ENCODE data around the gene FAF1. TPM values are rescaled to one million over a fixed set of nuclear protein-coding genes. Genes with fewer than 3 reads are reported as not detected.
"Not testable (repeated sequence)": the region's sequence is repeated elsewhere in the genome, so short reads cannot be mapped to it uniquely, and the experiment has no call there.

FAF1 gene
- total RNA-seq, 2 experiments from 2014 or later = 42.3 to 114 TPM

DNA sequence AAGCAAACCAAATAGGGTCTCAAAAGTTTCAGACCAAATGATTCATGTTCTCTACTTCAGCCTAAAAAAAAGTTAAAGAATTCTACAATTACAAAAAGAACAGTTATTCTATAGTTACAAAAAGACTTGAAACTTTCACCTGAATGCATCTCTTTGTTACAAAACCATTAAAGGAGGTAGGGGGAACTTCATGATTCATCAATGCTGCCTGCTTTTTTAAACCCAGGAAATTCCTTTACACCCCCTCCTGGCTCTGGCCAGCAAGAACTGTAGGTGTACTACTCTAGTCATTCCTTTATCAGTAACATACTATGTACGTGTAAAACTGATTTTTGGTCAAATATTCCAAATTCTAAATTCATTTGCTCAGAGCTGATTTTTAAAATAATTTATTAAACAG is 5.0 kb downstream of the FAF1 start:
- POLR2A ChIA-PET = no interaction called here
- TF ChIP-seq CTCF (conservative IDR thresholded peaks at IDR 0.05; ENCODE audit: low read length) (no peak), EZH2phosphoT487 (IDR thresholded peaks at IDR 0.05; ENCODE audit: borderline replicate concordance, low read depth, low read length) (no peak)
- Histone ChIP-seq H3K4me3 (ENCODE audit: low read depth, low read length, poor library complexity, severe bottlenecking) (no peak overlapping the region), H3K9me2 (ENCODE audit: insufficient read depth, low read length) (no peaks in the 10 kb centered on the region), H3K79me2 (ENCODE audit: insufficient read depth, low read depth, low read length) (peaks cover 85% of the 10 kb centered on the region), H3K36me3 (ENCODE audit: insufficient read depth, low read length) (peaks cover 60% of the 10 kb centered on the region), H3K9me3 (ENCODE audit: low read length) (no peaks in the 10 kb centered on the region), H3K4me1 (ENCODE audit: insufficient read depth, low read length, poor library complexity, severe bottlenecking) (peaks cover 24% of the 10 kb centered on the region), H4K20me1 (ENCODE audit: insufficient read depth, low read length) (peaks cover 12% of the 10 kb centered on the region), H3K27ac (ENCODE audit: low read depth, low read length, poor library complexity, severe bottlenecking) (no peak overlapping the region), H2AFZ (ENCODE audit: low read length) (no peak overlapping the region), H3K4me2 (ENCODE audit: low read length) (peak overlapping the region; percentile 28; the same call in 1 of the 2 replicates)
- no peak for DNase-seq (ENCODE audit: low spot score)
- intact Hi-C loops (cut with micrococcal nuclease; ENCODE audit: unreplicated experiment) = no loop called here
- CTCF ChIA-PET (ENCODE audit: unreplicated experiment) = no interaction called here
- BruUV-seq (replicated peaks) = no TSS peak

DNA sequence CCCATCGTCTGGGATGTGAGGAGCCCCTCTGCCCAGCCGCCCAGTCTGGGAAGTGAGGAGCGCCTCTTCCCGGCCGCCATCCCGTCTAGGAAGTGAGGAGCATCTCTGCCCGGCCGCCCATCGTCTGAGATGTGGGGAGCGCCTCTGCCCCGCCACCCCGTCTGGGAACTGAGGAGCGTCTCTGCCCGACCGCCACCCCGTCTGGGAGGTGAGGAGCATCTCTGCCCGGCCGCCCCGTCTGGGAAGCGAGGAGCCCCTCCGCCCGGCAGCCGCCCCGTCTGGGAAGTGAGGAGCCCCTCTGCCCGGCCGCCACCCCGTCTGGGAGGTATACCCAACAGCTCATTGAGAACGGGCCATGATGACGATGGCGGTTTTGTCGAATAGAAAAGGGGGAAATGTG is 7.5 kb downstream of the FAF1 start:
- POLR2A ChIA-PET; H2AFZ ChIP-seq (ENCODE audit: low read length); CTCF ChIA-PET (ENCODE audit: unreplicated experiment); intact Hi-C loops (cut with micrococcal nuclease; ENCODE audit: unreplicated experiment); H3K4me3 ChIP-seq (ENCODE audit: low read depth, low read length, poor library complexity, severe bottlenecking); H3K27ac ChIP-seq (ENCODE audit: low read depth, low read length, poor library complexity, severe bottlenecking); H3K9me3 ChIP-seq (ENCODE audit: low read length); H3K9me2 ChIP-seq (ENCODE audit: insufficient read depth, low read length); BruUV-seq (replicated peaks); H3K4me2 ChIP-seq (ENCODE audit: low read length); DNase-seq (ENCODE audit: low spot score): not testable (repeated sequence)
- H3K4me1 ChIP-seq (ENCODE audit: insufficient read depth, low read length, poor library complexity, severe bottlenecking) = peaks cover 19% of the 10 kb centered on the region
- H4K20me1 ChIP-seq (ENCODE audit: insufficient read depth, low read length) = peaks cover 16% of the 10 kb centered on the region
- H3K79me2 ChIP-seq (ENCODE audit: insufficient read depth, low read depth, low read length) = peaks cover 89% of the 10 kb centered on the region
- H3K36me3 ChIP-seq (ENCODE audit: insufficient read depth, low read length) = peaks cover 75% of the 10 kb centered on the region

GRCh38 chr1:50950396-50950795 is 9.7 kb downstream of the FAF1 start:
- Histone ChIP-seq H3K9me2 (ENCODE audit: insufficient read depth, low read length) (no peaks in the 10 kb centered on the region), H3K4me3 (ENCODE audit: low read depth, low read length, poor library complexity, severe bottlenecking) (no peak overlapping the region), H3K79me2 (ENCODE audit: insufficient read depth, low read depth, low read length) (peaks cover 89% of the 10 kb centered on the region), H3K36me3 (ENCODE audit: insufficient read depth, low read length) (peaks cover 71% of the 10 kb centered on the region), H3K9me3 (ENCODE audit: low read length) (no peaks in the 10 kb centered on the region), H3K4me2 (ENCODE audit: low read length) (no peak overlapping the region), H2AFZ (ENCODE audit: low read length) (no peak overlapping the region), H3K27ac (ENCODE audit: low read depth, low read length, poor library complexity, severe bottlenecking) (no peak overlapping the region), H3K4me1 (ENCODE audit: insufficient read depth, low read length, poor library complexity, severe bottlenecking) (peaks cover 7% of the 10 kb centered on the region), H4K20me1 (ENCODE audit: insufficient read depth, low read length) (peaks cover 22% of the 10 kb centered on the region)
- no peak for TF ChIP-seq EZH2phosphoT487 (IDR thresholded peaks at IDR 0.05; ENCODE audit: borderline replicate concordance, low read depth, low read length)
- TF ChIP-seq CTCF (conservative IDR thresholded peaks at IDR 0.05; ENCODE audit: low read length) = no peak
- no TSS peak for BruUV-seq (replicated peaks)
- ChIA-PET CTCF (ENCODE audit: unreplicated experiment) (no interaction called here), POLR2A (interaction anchor here (1.6 to 2.1 kb wide), 2 partner anchors 10 to 16 kb away, joined by 5 to 7 read pairs; partner anchors contain the start of gene FAF1)
- no peak for DNase-seq (ENCODE audit: low spot score)
- intact Hi-C loops (cut with micrococcal nuclease; ENCODE audit: unreplicated experiment) = no loop called here

Data from OCI-LY7 (cell line).